Neural cell (in vitro differentiated cells): ENCODE data around the gene ANP32A.

ENCODE experiments used
- EP300 ChIP-seq: fragments of 450-650 bp; conservative IDR thresholded peaks from 2 replicates; pipeline ENCODE4 v1.6.1; 2014; ENCODE audit warnings: antibody characterized with exemption, mild to moderate bottlenecking, moderate library complexity; ENCODE audit not compliant: poor library complexity, severe bottlenecking
- POLR2AphosphoS5 ChIP-seq: IDR thresholded peaks from 2 replicates; pipeline ENCODE4 v1.6.1; 2012
- RAD21 ChIP-seq: fragments of 450-650 bp; conservative IDR thresholded peaks from 2 replicates; pipeline ENCODE4 v1.6.1; 2014; ENCODE audit warnings: antibody characterized with exemption, mild to moderate bottlenecking, moderate library complexity
- TF ChIP-seq, protein P1 (sequence below): fragments of 450-650 bp; IDR thresholded peaks from 2 replicates; pipeline ENCODE4 v1.5.1; 2014; ENCODE audit warnings: antibody characterized with exemption, mild to moderate bottlenecking, moderate library complexity; ENCODE audit not compliant: poor library complexity, severe bottlenecking

DNA sequence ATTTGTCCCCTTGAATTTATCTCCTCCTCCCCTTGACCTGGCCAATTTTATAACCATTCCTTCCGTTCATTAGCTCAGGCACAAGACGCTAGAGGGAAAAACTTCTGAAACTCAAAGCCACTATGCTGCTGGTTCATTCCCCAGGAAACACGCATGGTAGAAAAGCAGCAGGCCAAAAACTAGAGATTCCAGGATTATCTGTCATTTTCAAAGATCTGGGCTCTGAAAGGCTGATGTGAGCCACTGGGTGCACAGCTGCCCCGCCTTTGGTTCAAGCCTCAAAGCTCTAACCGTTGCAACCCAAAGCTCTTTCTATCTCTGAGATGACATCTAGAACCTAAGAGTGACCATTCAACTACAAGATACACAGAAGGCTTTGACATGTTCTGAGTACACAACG, 6.1 kb downstream of the ANP32A start:
- TF ChIP-seq, protein P1, sequence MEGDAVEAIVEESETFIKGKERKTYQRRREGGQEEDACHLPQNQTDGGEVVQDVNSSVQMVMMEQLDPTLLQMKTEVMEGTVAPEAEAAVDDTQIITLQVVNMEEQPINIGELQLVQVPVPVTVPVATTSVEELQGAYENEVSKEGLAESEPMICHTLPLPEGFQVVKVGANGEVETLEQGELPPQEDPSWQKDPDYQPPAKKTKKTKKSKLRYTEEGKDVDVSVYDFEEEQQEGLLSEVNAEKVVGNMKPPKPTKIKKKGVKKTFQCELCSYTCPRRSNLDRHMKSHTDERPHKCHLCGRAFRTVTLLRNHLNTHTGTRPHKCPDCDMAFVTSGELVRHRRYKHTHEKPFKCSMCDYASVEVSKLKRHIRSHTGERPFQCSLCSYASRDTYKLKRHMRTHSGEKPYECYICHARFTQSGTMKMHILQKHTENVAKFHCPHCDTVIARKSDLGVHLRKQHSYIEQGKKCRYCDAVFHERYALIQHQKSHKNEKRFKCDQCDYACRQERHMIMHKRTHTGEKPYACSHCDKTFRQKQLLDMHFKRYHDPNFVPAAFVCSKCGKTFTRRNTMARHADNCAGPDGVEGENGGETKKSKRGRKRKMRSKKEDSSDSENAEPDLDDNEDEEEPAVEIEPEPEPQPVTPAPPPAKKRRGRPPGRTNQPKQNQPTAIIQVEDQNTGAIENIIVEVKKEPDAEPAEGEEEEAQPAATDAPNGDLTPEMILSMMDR, result no peak
- TF ChIP-seq RAD21, result no peak
- no peak for TF ChIP-seq POLR2AphosphoS5
- TF ChIP-seq EP300, result no peak
